MM.1S (cell line): Measurements from ENCODE around the gene AK8.

Experiments
- DNase-seq: peaks from one replicate; pipeline ENCODE4 v3.0.0-alpha.2; 2015
- H2AFZ ChIP-seq: fragments of 300-600 bp; sonication (generic); 2 replicates; pipeline ENCODE4 v1.6.0; 2016; ENCODE audit warnings: antibody characterized with exemption, low read length
- H3F3A ChIP-seq: fragments of 300-600 bp; sonication (generic); 2 replicates; pipeline ENCODE4 v1.6.1; 2016; ENCODE audit warnings: mild to moderate bottlenecking, antibody characterized with exemption, low read length, moderate library complexity, mixed read lengths; ENCODE audit not compliant: insufficient read depth
- H3K27ac ChIP-seq: fragments of 300-600 bp; sonication (generic); 2 replicates; pipeline ENCODE4 v1.5.1; 2016; ENCODE audit warnings: mild to moderate bottlenecking, low read length
- H3K27me3 ChIP-seq: fragments of 300-600 bp; sonication (generic); replicated peaks from 2 replicates; pipeline ENCODE4 v1.6.0; 2016; ENCODE audit warnings: low read length; ENCODE audit not compliant: insufficient read depth
- H3K36me3 ChIP-seq: fragments of 300-600 bp; sonication (generic); replicated peaks from 2 replicates; pipeline ENCODE4 v1.6.1; 2016; ENCODE audit warnings: mild to moderate bottlenecking, low read length, mixed read lengths; ENCODE audit not compliant: insufficient read depth
- H3K4me1 ChIP-seq: fragments of 300-600 bp; sonication (generic); 2 replicates; pipeline ENCODE4 v1.6.1; 2016; ENCODE audit warnings: low read length, mixed read lengths
- H3K4me2 ChIP-seq: fragments of 300-600 bp; sonication (generic); 2 replicates; pipeline ENCODE4 v1.6.0; 2016; ENCODE audit warnings: low read depth, low read length
- H3K4me3 ChIP-seq: fragments of 300-600 bp; sonication (generic); 2 replicates; pipeline ENCODE4 v1.5.1; 2016; ENCODE audit warnings: low read length, mixed read lengths
- H3K79me2 ChIP-seq: fragments of 300-600 bp; sonication (generic); 2 replicates; pipeline ENCODE4 v1.6.1; 2016; ENCODE audit warnings: mixed run types, low read length, mixed read lengths
- H3K9ac ChIP-seq: fragments of 300-600 bp; sonication (generic); 2 replicates; pipeline ENCODE4 v1.6.1; 2016; ENCODE audit warnings: low read length, mixed read lengths
- H3K9me2 ChIP-seq: fragments of 300-600 bp; sonication (generic); replicated peaks from 2 replicates; pipeline ENCODE4 v1.6.1; 2016; ENCODE audit warnings: mild to moderate bottlenecking, low read length, mixed read lengths; ENCODE audit not compliant: insufficient read depth
- H3K9me3 ChIP-seq: fragments of 300-600 bp; sonication (generic); replicated peaks from 2 replicates; pipeline ENCODE4 v1.6.1; 2016; ENCODE audit warnings: mild to moderate bottlenecking, low read length, mixed read lengths; ENCODE audit not compliant: insufficient read depth
- H4K20me1 ChIP-seq: fragments of 300-600 bp; sonication (generic); 2 replicates; pipeline ENCODE4 v1.6.1; 2016; ENCODE audit warnings: mild to moderate bottlenecking, low read length, moderate library complexity, mixed read lengths; ENCODE audit not compliant: insufficient read depth
- CTCF ChIP-seq: fragments of 300-600 bp; sonication (generic); IDR thresholded peaks from 2 replicates; pipeline ENCODE4 v1.5.1; 2016; ENCODE audit warnings: antibody characterized with exemption, low read length, mixed read lengths
- EZH2 ChIP-seq: fragments of 300-600 bp; sonication (generic); optimal IDR thresholded peaks from 2 replicates; pipeline ENCODE3; 2017; ENCODE audit warnings: low read depth, mild to moderate bottlenecking, antibody characterized with exemption, low read length, mixed read lengths
- EZH2phosphoT487 ChIP-seq: fragments of 300-600 bp; sonication (generic); IDR thresholded peaks from 2 replicates; pipeline ENCODE4 v1.6.1; 2018; ENCODE audit warnings: antibody characterized with exemption, low read length

The AK8 gene

GRCh38 chr9:132754236-132754635, 123.8 kb downstream of the AK8 start:
- no peaks in the 10 kb centered on the region for H4K20me1 ChIP-seq
- peaks cover 98% of the 10 kb centered on the region for H3K27me3 ChIP-seq
- H3K9me2 ChIP-seq, result no peaks in the 10 kb centered on the region
- H3K4me1 ChIP-seq, result no peaks in the 10 kb centered on the region
- no peak overlapping the region for H3K4me2 ChIP-seq
- no peak overlapping the region for H2AFZ ChIP-seq
- no peaks in the 10 kb centered on the region for H3K36me3 ChIP-seq
- H3K79me2 ChIP-seq, result no peaks in the 10 kb centered on the region
- H3F3A ChIP-seq, result no peaks in the 10 kb centered on the region
- no peaks in the 10 kb centered on the region for H3K9me3 ChIP-seq
- no peak for DNase-seq
- TF ChIP-seq EZH2phosphoT487, result no peak
- no peak for TF ChIP-seq EZH2
- no peak for TF ChIP-seq CTCF
- H3K9ac ChIP-seq, result no peak overlapping the region
- no peak overlapping the region for H3K4me3 ChIP-seq
- no peak overlapping the region for H3K27ac ChIP-seq

DNA sequence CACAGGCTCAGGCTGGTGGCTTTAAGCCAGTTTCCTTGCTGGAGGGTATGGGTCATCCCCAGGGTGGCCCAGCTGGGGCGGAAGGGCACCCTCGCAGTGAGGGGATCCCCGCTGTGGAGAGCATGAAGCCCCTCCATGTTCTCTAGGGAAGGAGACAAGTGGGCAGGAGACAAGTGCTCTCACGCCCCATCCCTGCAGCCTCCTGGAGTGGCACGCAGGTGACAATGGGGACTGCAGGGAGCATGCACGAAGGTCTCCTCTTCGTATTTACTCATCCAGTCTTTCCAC, 124.5 kb downstream of the AK8 start:
- Histone ChIP-seq H4K20me1 (no peaks in the 10 kb centered on the region), H3K4me2 (no peak overlapping the region), H3K4me3 (no peak overlapping the region), H2AFZ (no peak overlapping the region), H3K9me2 (no peaks in the 10 kb centered on the region), H3K36me3 (no peaks in the 10 kb centered on the region), H3F3A (no peaks in the 10 kb centered on the region), H3K27ac (no peak overlapping the region), H3K27me3 (peaks cover 95% of the 10 kb centered on the region), H3K4me1 (no peaks in the 10 kb centered on the region), H3K9ac (no peak overlapping the region), H3K9me3 (no peaks in the 10 kb centered on the region), H3K79me2 (no peaks in the 10 kb centered on the region)
- no peak for DNase-seq
- no peak for TF ChIP-seq CTCF
- TF ChIP-seq EZH2, result no peak

- no peaks in the 10 kb centered on the region for H3K9me2 ChIP-seq
- TF ChIP-seq EZH2 (no peak), EZH2phosphoT487 (no peak), CTCF (no peak)
- H3K4me1 ChIP-seq, result no peaks in the 10 kb centered on the region
- no peak for DNase-seq
- no peaks in the 10 kb centered on the region for H3K36me3 ChIP-seq
- no peaks in the 10 kb centered on the region for H3K9me3 ChIP-seq
- H3F3A ChIP-seq, result no peaks in the 10 kb centered on the region
- H3K27ac ChIP-seq, result no peak overlapping the region
- no peak overlapping the region for H3K4me2 ChIP-seq
- H2AFZ ChIP-seq, result no peak overlapping the region
- no peak overlapping the region for H3K9ac ChIP-seq
- no peak overlapping the region for H3K4me3 ChIP-seq
- H3K27me3 ChIP-seq, result peaks cover 95% of the 10 kb centered on the region
- no peaks in the 10 kb centered on the region for H3K79me2 ChIP-seq
- no peaks in the 10 kb centered on the region for H4K20me1 ChIP-seq
These were observed 125.0 kb downstream of the AK8 start for GRCh38 chr9:132752877-132753592.
